ENCODE measurements around the gene MAP3K15.

MAP3K15 gene, protein sequence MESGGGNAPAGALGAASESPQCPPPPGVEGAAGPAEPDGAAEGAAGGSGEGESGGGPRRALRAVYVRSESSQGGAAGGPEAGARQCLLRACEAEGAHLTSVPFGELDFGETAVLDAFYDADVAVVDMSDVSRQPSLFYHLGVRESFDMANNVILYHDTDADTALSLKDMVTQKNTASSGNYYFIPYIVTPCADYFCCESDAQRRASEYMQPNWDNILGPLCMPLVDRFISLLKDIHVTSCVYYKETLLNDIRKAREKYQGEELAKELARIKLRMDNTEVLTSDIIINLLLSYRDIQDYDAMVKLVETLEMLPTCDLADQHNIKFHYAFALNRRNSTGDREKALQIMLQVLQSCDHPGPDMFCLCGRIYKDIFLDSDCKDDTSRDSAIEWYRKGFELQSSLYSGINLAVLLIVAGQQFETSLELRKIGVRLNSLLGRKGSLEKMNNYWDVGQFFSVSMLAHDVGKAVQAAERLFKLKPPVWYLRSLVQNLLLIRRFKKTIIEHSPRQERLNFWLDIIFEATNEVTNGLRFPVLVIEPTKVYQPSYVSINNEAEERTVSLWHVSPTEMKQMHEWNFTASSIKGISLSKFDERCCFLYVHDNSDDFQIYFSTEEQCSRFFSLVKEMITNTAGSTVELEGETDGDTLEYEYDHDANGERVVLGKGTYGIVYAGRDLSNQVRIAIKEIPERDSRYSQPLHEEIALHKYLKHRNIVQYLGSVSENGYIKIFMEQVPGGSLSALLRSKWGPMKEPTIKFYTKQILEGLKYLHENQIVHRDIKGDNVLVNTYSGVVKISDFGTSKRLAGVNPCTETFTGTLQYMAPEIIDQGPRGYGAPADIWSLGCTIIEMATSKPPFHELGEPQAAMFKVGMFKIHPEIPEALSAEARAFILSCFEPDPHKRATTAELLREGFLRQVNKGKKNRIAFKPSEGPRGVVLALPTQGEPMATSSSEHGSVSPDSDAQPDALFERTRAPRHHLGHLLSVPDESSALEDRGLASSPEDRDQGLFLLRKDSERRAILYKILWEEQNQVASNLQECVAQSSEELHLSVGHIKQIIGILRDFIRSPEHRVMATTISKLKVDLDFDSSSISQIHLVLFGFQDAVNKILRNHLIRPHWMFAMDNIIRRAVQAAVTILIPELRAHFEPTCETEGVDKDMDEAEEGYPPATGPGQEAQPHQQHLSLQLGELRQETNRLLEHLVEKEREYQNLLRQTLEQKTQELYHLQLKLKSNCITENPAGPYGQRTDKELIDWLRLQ (N-terminal part only)

GRCh38 chrX:19514791-19515614, at the start of gene MAP3K15:
Gene MAP3K15 (minus strand): TSS chrX:19515508. CDS start chrX:19515261, 247 bp downstream.
- DNase-seq = no peak

- DNase-seq = no peak
These were observed 49.3 kb upstream of the MAP3K15 start for GRCh38 chrX:19564606-19565005.

- no peak for DNase-seq
These were observed 48.4 kb upstream of the MAP3K15 start for GRCh38 chrX:19563746-19564145.

DNA sequence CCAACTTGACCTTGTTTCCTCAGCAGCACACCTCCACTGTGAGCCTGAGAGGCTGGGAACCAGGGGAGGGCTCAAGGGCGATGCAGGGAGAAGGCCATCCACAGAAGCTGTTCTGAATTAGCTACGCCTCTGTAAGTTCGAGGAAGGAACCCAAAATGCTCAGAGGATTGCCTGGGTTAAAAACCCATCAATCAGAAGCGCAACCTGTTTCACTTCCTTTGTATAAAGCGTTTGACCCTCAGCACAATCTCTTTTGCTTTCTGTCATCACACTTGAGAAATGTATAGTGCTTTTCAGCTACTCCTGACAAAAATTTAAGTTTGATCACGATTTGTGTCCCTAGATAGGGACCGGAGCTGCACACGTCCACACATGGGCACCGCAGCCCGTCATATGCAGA, 48.0 kb upstream of the MAP3K15 start:
- no peak for DNase-seq

GRCh38 chrX:19560611-19561010, 45.3 kb upstream of the MAP3K15 start:
- DNase-seq = no peak

GRCh38 chrX:19557822-19558221, 42.5 kb upstream of the MAP3K15 start:
- no peak for DNase-seq

GRCh38 chrX:19556202-19556601, 40.9 kb upstream of the MAP3K15 start:
- no peak for DNase-seq

DNA sequence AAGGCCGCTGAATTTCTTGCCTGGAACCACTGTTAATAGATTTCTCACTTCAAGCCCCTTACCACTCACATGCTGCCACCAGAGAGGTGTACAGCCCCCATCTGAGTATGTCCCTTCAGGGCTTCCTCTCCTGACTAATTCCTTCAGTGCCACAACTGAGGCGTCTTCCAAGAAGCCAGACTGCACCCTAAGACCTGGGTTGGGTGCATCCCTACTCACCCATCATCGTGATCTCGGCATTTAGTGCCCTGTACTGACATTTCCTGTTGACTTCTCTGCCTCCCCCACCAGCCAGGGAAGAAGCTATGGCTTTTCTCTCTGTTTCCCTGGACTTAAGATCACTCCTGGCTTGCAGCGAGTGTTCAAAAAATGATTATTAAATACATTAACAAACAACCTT, 40.4 kb upstream of the MAP3K15 start:
- no peak for DNase-seq

DNA sequence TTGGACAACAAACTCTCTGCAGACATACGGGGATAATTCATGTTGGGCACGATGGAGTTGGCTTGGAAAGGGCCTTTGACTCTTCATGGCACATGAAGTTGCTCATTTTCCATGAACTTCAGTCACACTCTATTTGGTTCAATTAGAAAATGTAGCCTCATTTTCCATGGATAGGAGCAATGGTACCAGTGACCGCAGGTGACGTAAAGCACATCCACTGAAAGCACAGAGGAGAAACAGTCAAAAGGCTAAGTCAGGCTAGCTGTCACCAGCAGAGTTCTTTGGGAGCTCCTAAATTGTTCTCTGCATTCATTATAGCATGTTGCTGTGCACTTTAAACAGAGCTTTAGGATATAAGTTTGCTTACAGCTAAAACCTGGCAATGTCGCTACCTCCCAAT, 39.9 kb upstream of the MAP3K15 start:
- no peak for DNase-seq

GRCh38 chrX:19554786-19555185, 39.5 kb upstream of the MAP3K15 start:
- no peak for DNase-seq

DNA sequence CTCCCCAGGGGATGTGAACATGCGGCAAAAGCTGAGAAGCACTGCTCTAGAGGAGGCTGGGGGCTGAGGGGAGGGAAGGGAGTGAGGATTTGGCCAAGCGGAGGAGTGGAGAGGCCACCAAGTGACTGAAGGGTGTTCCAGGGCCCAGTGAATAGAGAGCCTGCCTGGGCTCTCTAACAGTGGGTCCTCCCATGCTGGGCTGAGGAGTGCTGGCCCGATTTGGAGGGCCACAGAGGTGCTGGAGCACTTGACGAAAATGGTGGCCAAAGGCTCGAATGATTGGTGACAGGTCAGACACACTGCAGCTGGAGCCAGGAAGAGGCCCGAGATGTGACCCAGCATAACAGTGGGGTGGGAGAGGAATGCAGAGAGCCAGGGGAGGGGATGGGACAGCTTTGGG, 37.5 kb upstream of the MAP3K15 start:
- DNase-seq = no peak

DNA sequence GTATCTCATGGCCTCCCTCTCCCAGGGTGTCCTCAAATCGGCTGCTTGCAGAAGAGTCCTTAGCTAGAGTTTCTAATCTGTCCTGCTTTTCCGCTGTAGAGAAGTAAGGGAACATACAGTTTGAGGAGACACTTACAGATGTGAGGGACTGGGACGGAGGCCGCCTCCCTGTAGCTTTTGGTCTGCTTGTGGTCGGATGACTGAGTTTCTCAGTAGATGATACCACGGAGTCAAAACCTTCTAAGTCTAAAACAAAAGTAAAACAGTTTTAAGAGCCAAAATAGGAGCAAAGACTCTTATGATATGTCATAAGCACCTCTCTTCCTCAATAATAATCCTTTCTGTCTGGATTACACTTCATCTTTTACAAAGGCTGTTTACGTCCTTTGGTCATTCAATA, 34.5 kb upstream of the MAP3K15 start:
- no peak for DNase-seq

DNA sequence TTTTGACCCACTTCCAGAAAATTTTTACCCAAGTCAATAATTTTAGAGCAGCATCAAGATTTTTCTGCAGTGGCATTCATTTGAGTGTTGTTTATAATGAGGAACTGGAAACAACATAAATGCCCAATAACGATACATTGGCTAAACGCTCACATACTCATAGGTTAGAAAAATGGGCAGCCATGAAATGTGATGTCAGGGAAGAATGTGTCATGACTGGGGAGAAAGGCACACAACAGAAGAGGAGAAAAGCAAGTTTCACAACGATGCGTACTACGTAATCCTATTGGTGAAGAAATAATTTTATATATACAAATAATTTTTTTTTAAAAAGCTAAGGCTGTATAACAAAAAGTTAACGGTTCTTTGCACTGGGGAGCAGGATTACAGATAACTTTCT, 33.6 kb upstream of the MAP3K15 start:
- DNase-seq = no peak

DNA sequence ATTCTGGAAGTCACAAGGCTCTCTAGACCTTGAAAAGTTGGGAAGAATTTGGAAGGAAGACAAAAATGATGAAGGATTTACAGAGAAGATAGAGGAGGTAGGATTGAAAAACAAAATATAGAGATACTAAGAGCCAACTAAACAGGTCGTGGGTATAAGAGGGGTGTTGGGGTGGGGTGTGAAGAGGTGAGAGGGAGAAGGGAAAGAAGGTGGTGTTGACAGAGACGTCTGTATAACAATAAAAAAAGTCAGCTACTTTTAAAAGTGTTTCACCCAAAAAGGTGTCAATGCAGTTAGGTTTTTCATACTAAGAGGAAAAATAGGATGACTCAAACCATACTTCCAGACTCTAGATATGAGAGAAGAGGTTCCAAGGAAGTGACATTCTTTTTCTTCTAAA, 33.0 kb upstream of the MAP3K15 start:
- no peak for DNase-seq

DNA sequence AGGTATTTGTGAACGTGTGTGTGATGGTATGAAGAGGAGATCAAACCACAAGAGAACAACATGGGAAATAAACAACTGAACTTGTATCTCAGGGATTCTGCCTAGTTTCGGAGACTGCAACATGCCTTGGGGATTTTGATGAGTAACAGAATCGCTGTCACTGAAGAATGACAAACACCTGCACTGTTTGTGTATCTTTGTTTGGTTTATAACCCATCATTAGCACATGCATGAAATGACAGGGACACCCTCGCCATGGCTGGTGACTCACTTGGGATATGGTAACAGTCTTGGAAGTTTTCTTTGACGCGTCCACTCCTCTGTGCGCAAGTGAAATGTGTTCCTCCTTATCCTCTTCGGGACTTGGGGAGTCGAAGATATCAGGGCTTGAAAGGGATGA, 30.3 kb upstream of the MAP3K15 start:
- DNase-seq = no peak

- no peak for DNase-seq
These were observed 29.5 kb upstream of the MAP3K15 start for GRCh38 chrX:19544693-19545305.

- no peak for DNase-seq
These were observed 28.7 kb upstream of the MAP3K15 start for GRCh38 chrX:19543951-19544381.

GRCh38 chrX:19543020-19543715, 27.9 kb upstream of the MAP3K15 start:
- DNase-seq = no peak

DNA sequence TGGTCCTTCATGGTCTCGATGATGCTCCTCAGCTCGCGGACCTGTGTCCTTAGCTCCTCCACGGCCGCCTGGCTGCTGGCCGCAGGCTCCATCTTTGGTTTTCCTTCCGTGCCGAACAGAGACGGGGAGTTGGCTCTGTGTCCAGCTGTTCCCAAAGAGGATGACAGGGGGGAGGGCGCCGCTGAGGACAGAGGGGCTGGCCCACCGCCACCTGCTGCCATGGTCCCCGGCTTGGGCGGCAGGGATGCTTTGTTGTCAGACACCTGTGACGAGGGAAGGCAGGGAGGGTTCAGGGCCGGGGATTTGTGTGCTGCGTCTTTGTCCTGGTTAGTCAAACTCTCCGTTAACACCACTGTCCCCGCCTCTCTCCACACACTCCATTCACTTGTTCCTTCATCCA, 26.6 kb upstream of the MAP3K15 start:
- no peak for DNase-seq

GRCh38 chrX:19541196-19541595, 25.9 kb upstream of the MAP3K15 start:
- DNase-seq = no peak

DNA sequence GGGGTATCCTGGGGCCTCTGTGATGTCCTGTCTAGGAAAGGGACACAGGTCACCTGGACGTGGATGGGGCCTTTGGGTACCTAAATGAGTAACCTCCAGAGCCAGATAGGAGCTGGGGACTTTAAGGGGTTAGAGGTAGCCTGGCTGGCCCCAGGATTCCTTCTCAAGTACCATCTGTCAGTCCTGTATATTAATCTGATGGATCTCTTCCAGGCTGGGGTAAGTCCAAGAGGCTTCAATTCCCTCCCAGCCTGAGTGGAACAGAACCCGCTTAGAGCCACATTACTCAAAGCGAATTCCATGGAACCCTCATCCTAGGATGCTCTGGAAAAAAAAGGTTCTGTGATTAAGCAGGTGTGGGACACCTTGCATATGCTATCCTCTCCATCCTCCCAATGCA, 24.8 kb upstream of the MAP3K15 start:
- DNase-seq = no peak

Data from T1000 (cell line).